Activated B cell treated with CpG ODN at 0.5 μM for 24 hours (primary cell): ENCODE measurements around the gene FGFR4. TPM values are rescaled to one million over a fixed set of nuclear protein-coding genes. Genes with fewer than 3 reads are reported as not detected.

ENCODE experiments used
- ATAC-seq: fragments of 200-7000 bp; cut with Tn5 transposase; one replicate; pipeline ENCODE4 v1.10.0; 2021; ENCODE audit warnings: low read depth, mild to moderate bottlenecking, moderate library complexity
- CTCF ChIA-PET: fragments of 350-600 bp; sonication (Branson Sonifier 250); formaldehyde crosslinking; loops from one replicate; lab custom pipeline; 2021; ENCODE audit warnings: antibody characterized with exemption; lab: Charles Lee
- POLR2A ChIA-PET: fragments of 350-600 bp; sonication (Branson Sonifier 250); formaldehyde crosslinking; loops from one replicate; lab custom pipeline; 2021; ENCODE audit warnings: antibody characterized with exemption; lab: Charles Lee
- DNase-seq: peaks from one replicate; pipeline ENCODE4 v3.0.0; 2022
- H3K27ac Mint-ChIP-seq: one replicate; pipeline ENCODE4 v1.8.0; 2020; ENCODE audit warnings: mixed read lengths
- H3K27me3 Mint-ChIP-seq: one replicate; pipeline ENCODE4 v1.8.0; 2021; ENCODE audit warnings: mixed read lengths
- H3K36me3 Mint-ChIP-seq: one replicate; pipeline ENCODE4 v1.8.0; 2021; ENCODE audit warnings: low read depth, mixed read lengths
- H3K4me1 Mint-ChIP-seq: one replicate; pipeline ENCODE4 v1.8.0; 2021; ENCODE audit warnings: mixed read lengths
- H3K4me3 Mint-ChIP-seq: one replicate; pipeline ENCODE4 v1.8.0; 2020; ENCODE audit warnings: mild to moderate bottlenecking, mixed read lengths
- H3K9me3 Mint-ChIP-seq: one replicate; pipeline ENCODE4 v1.8.0; 2020; ENCODE audit warnings: mixed read lengths
- CTCF ChIP-seq: fragments of 200-600 bp; IDR thresholded peaks from one replicate; pipeline ENCODE4 v1.8.0; 2022; ENCODE audit warnings: antibody characterized with exemption, mild to moderate bottlenecking
- intact Hi-C: fragments of 100-400 bp; cut with micrococcal nuclease; formaldehyde crosslinking; loops from one replicate; pipeline ENCODE4 v1.15.1; 2024
- total RNA-seq: library from RNA; stranded (reverse); gene quantifications from 2 replicates; pipeline ENCODE4 v1.2.3, GENCODE V29; 2022

The FGFR4 gene
- total RNA-seq, 1 donor from 2014 or later, result 1.5 TPM

GRCh38 chr5:177089825-177090641, 3.3 kb downstream of the FGFR4 start:
- no peak overlapping the region for H3K27ac Mint-ChIP-seq
- ChIA-PET CTCF (interaction anchor here (1.0 kb wide), 1 partner anchor 17 kb away, joined by 3 read pairs; no protein-coding TSS in a partner anchor), POLR2A (no interaction called here)
- no peak overlapping the region for H3K4me3 Mint-ChIP-seq
- no peaks in the 10 kb centered on the region for H3K9me3 Mint-ChIP-seq
- no peak for DNase-seq
- peaks cover 3% of the 10 kb centered on the region for H3K27me3 Mint-ChIP-seq
- no peak for ATAC-seq
- no peak for TF ChIP-seq CTCF
- peaks cover 17% of the 10 kb centered on the region for H3K4me1 Mint-ChIP-seq
- H3K36me3 Mint-ChIP-seq, result no peaks in the 10 kb centered on the region
- intact Hi-C loops, result loop anchor here (5.0 kb wide), 1 partner anchor 83 kb away; the partner anchor contains the start of gene UIMC1

GRCh38 chr5:177090813-177091212, 4.1 kb downstream of the FGFR4 start:
- H3K9me3 Mint-ChIP-seq, result no peaks in the 10 kb centered on the region
- no peaks in the 10 kb centered on the region for H3K36me3 Mint-ChIP-seq
- POLR2A ChIA-PET, result no interaction called here
- intact Hi-C loops, result no loop called here
- DNase-seq (no peak), ATAC-seq (no peak)
- no peak overlapping the region for H3K27ac Mint-ChIP-seq
- no peak for TF ChIP-seq CTCF
- H3K4me3 Mint-ChIP-seq, result no peak overlapping the region
- peaks cover 3% of the 10 kb centered on the region for H3K27me3 Mint-ChIP-seq
- peaks cover 10% of the 10 kb centered on the region for H3K4me1 Mint-ChIP-seq
- CTCF ChIA-PET, result no interaction called here

GRCh38 chr5:177091232-177091631, 4.5 kb downstream of the FGFR4 start:
- intact Hi-C loops, result no loop called here
- no peak overlapping the region for H3K4me3 Mint-ChIP-seq
- ChIA-PET CTCF (no interaction called here), POLR2A (no interaction called here)
- H3K27ac Mint-ChIP-seq, result no peak overlapping the region
- H3K4me1 Mint-ChIP-seq, result peaks cover 6% of the 10 kb centered on the region
- H3K9me3 Mint-ChIP-seq, result no peaks in the 10 kb centered on the region
- ATAC-seq (no peak), DNase-seq (no peak)
- no peaks in the 10 kb centered on the region for H3K36me3 Mint-ChIP-seq
- H3K27me3 Mint-ChIP-seq, result peaks cover 3% of the 10 kb centered on the region
- TF ChIP-seq CTCF, result no peak

DNA sequence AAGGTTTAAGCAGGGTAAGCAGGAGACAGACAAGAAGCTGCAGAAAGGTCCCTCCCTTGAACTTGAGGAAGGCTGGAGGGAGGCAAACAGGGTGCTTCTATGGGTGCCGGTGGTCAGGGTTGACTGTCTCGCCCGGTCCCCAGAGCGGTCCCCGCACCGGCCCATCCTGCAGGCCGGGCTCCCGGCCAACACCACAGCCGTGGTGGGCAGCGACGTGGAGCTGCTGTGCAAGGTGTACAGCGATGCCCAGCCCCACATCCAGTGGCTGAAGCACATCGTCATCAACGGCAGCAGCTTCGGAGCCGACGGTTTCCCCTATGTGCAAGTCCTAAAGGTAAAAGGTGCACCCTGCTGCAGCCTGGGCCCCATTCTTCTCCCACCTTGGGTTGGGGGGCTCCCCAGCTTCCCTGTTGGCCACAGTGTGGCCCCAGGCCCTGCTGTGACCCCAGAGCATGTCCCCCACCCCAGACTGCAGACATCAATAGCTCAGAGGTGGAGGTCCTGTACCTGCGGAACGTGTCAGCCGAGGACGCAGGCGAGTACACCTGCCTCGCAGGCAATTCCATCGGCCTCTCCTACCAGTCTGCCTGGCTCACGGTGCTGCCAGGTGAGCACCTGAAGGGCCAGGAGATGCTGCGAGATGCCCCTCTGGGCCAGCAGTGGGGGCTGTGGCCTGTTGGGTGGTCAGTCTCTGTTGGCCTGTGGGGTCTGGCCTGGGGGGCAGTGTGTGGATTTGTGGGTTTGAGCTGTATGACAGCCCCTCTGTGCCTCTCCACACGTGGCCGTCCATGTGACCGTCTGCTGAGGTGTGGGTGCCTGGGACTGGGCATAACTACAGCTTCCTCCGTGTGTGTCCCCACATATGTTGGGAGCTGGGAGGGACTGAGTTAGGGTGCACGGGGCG, 5.7 kb downstream of the FGFR4 start:
- peaks cover 4% of the 10 kb centered on the region for H3K4me1 Mint-ChIP-seq
- H3K36me3 Mint-ChIP-seq, result no peaks in the 10 kb centered on the region
- no peak overlapping the region for H3K4me3 Mint-ChIP-seq
- no peak for ATAC-seq
- H3K27me3 Mint-ChIP-seq, result peaks cover 3% of the 10 kb centered on the region
- no peak for TF ChIP-seq CTCF
- ChIA-PET CTCF (no interaction called here), POLR2A (no interaction called here)
- no peaks in the 10 kb centered on the region for H3K9me3 Mint-ChIP-seq
- intact Hi-C loops, result no loop called here
- no peak for DNase-seq
- H3K27ac Mint-ChIP-seq, result no peak overlapping the region
